Measurements from ENCODE around the gene RBAK.
"Not testable (repeated sequence)": the region's sequence is repeated elsewhere in the genome, so short reads cannot be mapped to it uniquely, and the experiment has no call there.

Gene RBAK

DNA sequence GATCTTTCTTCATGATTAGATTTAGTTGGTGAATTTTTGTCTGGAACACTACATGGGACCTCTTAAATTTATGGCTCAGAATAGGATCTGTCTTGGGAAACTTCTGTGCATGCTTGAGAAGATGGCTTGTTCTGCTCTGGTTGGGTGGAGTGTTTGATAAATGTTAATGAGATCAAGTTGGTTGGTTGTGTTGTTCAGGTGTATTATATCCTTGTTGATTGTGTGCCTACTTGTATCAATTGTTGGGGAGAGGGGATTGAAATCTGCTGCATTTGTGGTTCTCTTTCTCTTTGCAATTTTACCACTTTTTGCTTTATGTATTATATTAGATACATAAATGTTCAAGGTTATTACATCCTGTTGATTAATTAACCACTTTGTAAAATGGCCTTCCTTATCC lies 6.1 kb downstream of the RBAK start:
- not testable (repeated sequence) for DNase-seq (ENCODE audit: low read depth)

DNA sequence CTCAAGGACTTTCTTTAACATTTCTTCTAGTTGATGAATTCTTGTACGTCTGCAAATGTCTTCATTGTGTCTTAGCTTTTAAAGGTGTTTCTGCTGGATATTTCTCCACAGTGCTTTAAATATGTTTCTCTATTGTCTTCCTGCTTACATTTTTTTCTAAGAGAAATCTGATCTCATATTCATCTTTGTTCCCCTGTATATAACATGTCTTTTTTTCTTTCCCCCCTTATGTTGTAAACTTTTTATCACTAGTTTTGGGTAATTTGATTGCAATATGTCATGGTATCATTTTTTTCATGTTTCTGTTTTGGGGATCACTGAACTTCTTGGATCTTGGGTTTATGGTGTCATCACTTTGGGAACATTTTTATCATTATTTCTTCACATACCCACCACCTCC lies 7.5 kb downstream of the RBAK start:
- no peak for DNase-seq (ENCODE audit: low read depth)

- peak; percentile 22 for DNase-seq (ENCODE audit: low read depth)
Observed at GRCh38 chr7:5063698-5064097, 18.0 kb downstream of the RBAK start.

DNA sequence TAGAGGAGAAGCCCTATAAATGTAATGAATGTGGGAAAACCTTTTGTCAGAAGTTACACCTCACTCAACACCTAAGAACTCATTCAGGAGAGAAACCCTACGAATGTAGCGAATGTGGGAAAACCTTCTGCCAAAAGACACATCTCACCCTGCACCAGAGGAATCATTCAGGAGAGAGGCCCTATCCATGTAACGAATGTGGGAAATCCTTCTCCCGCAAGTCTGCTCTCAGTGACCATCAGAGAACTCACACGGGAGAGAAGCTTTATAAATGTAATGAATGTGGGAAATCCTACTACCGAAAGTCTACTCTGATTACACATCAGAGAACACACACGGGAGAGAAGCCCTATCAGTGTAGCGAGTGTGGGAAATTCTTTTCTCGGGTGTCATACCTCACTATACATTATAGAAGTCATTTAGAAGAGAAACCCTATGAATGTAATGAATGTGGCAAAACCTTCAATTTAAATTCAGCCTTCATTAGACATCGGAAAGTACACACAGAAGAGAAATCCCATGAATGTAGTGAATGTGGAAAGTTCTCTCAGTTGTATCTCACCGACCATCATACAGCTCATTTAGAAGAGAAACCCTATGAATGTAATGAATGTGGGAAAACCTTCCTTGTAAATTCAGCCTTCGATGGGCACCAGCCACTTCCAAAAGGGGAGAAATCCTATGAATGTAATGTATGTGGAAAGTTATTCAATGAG lies 18.9 kb downstream of the RBAK start:
- peak; percentile 19 for DNase-seq (ENCODE audit: low read depth)

- no peak for DNase-seq (ENCODE audit: low read depth)
Observed at GRCh38 chr7:5065107-5065407, 19.4 kb downstream of the RBAK start.

GRCh38 chr7:5068521-5068920 lies 22.9 kb downstream of the RBAK start:
- no peak for DNase-seq (ENCODE audit: low read depth)

- no peak for DNase-seq (ENCODE audit: low read depth)
Observed at GRCh38 chr7:5070206-5070605, 24.5 kb downstream of the RBAK start.

DNA sequence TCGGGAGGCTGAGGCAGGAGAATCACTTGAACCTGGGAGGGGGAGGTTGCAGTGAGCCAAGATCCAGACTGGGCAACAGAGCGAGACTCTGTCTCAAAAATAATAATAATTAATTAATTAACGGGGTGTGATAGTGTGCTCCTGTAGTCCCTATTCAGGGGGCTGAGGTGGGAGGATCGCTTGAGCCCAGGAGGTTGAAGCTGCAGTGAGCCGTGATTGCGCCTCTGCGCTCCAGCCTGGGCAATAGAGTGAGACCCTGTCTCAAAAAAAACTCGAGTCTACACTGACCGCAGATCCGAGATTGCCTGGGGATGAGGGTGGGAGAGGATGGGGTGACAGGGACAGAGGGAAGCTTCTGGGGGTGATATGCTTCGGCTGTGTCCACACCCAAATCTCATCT lies 29.5 kb downstream of the RBAK start:
- DNase-seq (ENCODE audit: low read depth) = not testable (repeated sequence)

GRCh38 chr7:5077740-5078139 lies 32.1 kb downstream of the RBAK start:
- DNase-seq (ENCODE audit: low read depth) = no peak

GRCh38 chr7:5082806-5083205 lies 37.1 kb downstream of the RBAK start:
- DNase-seq (ENCODE audit: low read depth) = no peak

- DNase-seq (ENCODE audit: low read depth) = no peak
Observed at GRCh38 chr7:5083311-5083711, 37.7 kb downstream of the RBAK start.

DNA sequence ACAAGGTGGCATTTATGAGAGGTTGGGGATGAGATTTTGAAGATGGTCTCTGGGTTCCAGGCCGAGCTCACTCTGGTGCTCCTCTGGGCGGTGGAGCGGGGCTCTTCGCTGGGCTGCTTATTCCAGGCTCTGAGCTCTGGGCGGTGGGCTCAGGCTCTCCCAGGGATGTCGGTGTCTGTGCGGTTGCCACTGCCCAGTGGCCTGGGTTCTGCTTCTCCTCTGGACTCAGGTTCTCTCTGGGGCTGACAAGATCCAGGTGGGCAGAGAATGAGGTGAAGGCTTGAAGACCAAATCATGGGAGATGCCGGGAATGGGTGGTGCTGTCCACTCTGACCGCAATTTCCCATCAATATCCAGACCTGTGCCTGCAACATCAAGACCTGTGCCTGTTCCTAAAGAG lies 40.6 kb downstream of the RBAK start:
- no peak for DNase-seq (ENCODE audit: low read depth)

DNA sequence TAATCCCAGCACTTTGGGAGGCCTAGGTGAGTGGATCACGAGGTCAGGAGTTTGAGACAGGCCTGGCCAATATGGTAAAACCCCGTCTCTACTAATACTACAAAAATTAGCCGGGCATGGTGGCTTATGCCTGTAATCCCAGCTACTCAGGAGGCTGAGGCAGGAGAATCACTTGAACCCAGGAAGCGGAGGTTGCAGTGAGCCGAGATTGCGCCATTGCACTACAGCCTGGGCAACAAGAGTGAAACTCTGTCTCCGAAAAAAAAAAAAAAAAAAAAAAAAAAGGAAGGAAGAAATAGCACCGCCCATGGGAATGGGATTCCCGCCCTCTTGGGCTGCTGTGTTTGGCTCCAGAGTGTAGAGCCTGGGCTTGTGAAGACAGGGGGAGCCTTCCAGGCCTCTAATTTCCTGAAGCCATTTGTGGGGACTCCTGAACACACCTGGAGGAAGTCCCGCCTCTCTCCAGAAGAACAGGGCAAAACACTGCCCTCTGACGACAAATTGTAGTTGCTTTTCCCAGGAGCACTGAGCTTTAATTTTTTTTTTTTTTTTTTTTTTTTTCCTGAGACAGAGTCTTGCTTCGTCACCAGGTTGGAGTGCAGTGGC lies 42.7 kb downstream of the RBAK start:
- peak; percentile 40 for DNase-seq (ENCODE audit: low read depth)

DNA sequence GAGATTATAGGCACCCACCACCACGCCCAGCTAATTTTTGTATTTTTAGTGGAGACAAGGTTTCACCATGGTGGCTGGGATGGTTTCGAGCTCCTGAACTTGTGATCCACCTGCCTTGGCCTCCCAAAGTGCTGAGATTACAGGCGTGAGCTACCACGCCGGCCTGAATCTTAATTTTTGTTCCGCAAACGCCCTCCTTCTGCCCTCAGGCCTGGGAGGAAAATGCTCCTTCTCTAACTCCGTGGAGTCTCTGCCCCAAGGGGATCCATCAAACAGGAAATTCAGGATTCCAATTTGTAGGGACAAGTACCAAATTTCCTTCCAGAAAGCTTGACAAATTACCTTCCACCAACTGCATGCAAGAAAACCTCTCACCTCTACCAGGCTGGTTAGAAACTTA lies 43.2 kb downstream of the RBAK start:
- DNase-seq (ENCODE audit: low read depth) = no peak

GRCh38 chr7:5093948-5094347 lies 48.3 kb downstream of the RBAK start:
- DNase-seq (ENCODE audit: low read depth) = no peak

GRCh38 chr7:5094641-5095040 lies 49.0 kb downstream of the RBAK start:
- peak; percentile 26 for DNase-seq (ENCODE audit: low read depth)

- DNase-seq (ENCODE audit: low read depth) = no peak
Observed at GRCh38 chr7:5116359-5116758, 70.7 kb downstream of the RBAK start.

- DNase-seq (ENCODE audit: low read depth) = no peak
Observed at GRCh38 chr7:5117095-5117970, 71.7 kb downstream of the RBAK start.

Data from ELR (cell line).